MG63 (cell line): Measurements from ENCODE around the gene PACS2. TPM values are rescaled to one million over a fixed set of nuclear protein-coding genes. Genes with fewer than 3 reads are reported as not detected.

ENCODE experiments used
- DNase-seq: peaks from one replicate; pipeline ENCODE4 v3.0.0-alpha.2; 2020
- H3K27me3 ChIP-seq: fragments of 250-450 bp; sonication (Bioruptor Pico); 2 replicates; pipeline ENCODE4 v1.5.1; 2020; ENCODE audit warnings: mild to moderate bottlenecking, moderate library complexity
- H3K36me3 ChIP-seq: fragments of 250-450 bp; sonication (Bioruptor Pico); 2 replicates; pipeline ENCODE4 v1.5.1; 2020; ENCODE audit warnings: mild to moderate bottlenecking, moderate library complexity
- H3K4me3 ChIP-seq: fragments of 250-450 bp; sonication (Bioruptor Pico); 2 replicates; pipeline ENCODE4 v1.5.1; 2020; ENCODE audit warnings: mild to moderate bottlenecking, moderate library complexity
- H3K9me3 ChIP-seq: fragments of 250-450 bp; sonication (Bioruptor Pico); 2 replicates; pipeline ENCODE4 v1.5.1; 2020; ENCODE audit warnings: mild to moderate bottlenecking, moderate library complexity
- total RNA-seq: library from RNA; depleted of rRNA; stranded (reverse); fragments of >200 nt; shearing (Covaris generic); gene quantifications from 2 replicates; pipeline ENCODE4 v1.2.3, GENCODE V29; 2014; ENCODE audit warnings: low replicate concordance

PACS2 gene
- total RNA-seq, 1 experiment from 2014 or later: 18.6 TPM

DNA sequence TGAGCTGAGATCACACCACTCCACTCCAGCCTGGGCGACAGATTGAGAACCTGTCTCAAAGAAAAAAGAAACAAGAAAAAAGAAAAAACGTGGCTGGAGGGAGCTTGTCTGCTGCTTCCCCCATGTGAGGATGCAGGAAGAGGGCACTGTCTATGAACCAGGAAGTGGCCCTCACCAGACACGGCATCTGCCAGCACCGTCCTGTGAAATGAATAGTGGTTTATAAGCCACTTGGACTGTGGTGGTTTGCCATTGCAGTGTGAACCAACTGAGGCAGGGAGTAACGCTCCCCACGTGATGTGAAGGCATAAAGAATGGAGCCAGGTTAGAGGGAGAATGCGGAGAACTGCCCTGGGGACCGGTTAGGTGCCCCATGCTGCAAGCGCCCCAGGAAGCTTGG, 9.2 kb upstream of the PACS2 start:
- no peak for DNase-seq
- H3K4me3 ChIP-seq: no peak overlapping the region
- no peaks in the 10 kb centered on the region for H3K27me3 ChIP-seq
- no peaks in the 10 kb centered on the region for H3K36me3 ChIP-seq
- H3K9me3 ChIP-seq: no peaks in the 10 kb centered on the region

GRCh38 chr14:105305791-105306190, 8.8 kb upstream of the PACS2 start:
- Histone ChIP-seq H3K4me3 (no peak overlapping the region), H3K36me3 (no peaks in the 10 kb centered on the region), H3K27me3 (no peaks in the 10 kb centered on the region), H3K9me3 (no peaks in the 10 kb centered on the region)
- DNase-seq: no peak

DNA sequence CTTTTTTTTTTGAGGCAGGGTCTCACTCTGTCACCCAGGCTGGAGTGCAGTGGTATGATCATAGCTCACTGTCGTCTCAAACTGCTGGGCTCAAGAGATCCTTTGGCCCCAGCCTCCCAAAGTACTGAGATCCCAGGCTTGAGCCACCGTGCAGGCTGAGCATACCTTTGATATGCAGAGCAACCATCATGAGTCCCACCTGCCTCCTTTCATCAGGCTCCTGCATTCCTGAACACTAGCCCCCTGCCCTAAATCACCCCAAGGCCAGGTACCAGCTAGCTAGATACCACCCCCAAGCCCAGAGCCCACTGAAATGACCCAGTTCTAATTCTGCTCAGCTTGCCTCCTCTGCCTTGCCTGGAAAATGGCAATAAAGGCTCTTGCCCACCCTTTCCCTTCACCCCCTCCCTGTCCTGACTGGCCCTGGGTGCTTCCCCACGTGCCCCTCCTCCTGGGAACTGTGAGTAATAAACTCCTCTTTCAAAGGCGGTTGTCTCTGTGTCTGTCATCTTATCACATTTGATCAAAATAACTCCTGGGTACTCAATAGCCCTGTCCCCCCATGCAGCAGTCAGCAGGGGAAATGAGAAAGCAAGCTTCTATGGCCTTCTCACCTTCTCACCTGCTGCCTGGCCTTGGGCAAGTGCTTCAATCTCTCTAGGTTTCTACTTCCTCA, 7.4 kb upstream of the PACS2 start:
- Histone ChIP-seq H3K9me3 (no peaks in the 10 kb centered on the region), H3K36me3 (no peaks in the 10 kb centered on the region)
- no peak for DNase-seq

DNA sequence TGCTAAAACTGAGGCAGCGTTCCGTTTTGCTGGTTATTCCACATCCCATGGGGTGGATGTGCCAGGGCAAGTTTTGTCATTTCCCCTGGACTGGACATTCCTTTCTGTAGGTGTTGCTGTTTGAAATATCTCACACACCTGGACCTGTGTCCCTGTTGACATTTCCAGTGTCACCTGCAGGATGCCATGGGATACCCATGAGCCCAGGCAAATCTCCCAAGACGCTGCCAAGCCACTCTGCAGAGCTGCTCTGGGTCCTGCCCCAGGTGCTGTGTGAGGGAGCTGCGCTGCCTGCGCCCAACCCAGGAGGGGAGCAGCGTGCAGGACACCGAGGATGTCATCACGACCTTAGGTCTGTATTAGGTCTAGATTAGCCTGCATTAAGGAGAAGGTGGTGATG, 5.2 kb upstream of the PACS2 start:
- H3K4me3 ChIP-seq: no peak overlapping the region
- no peaks in the 10 kb centered on the region for H3K9me3 ChIP-seq
- H3K36me3 ChIP-seq: no peaks in the 10 kb centered on the region
- H3K27me3 ChIP-seq: no peaks in the 10 kb centered on the region
- DNase-seq: no peak

More for the DNA sequence above, 7.4 kb upstream of the PACS2 start:
- Histone ChIP-seq H3K27me3 (no peaks in the 10 kb centered on the region), H3K4me3 (no peak overlapping the region)

- DNase-seq: no peak
- Histone ChIP-seq H3K9me3 (no peaks in the 10 kb centered on the region), H3K36me3 (no peaks in the 10 kb centered on the region), H3K27me3 (no peaks in the 10 kb centered on the region), H3K4me3 (no peak overlapping the region)
Observed at GRCh38 chr14:105311838-105312237, 2.7 kb upstream of the PACS2 start.

DNA sequence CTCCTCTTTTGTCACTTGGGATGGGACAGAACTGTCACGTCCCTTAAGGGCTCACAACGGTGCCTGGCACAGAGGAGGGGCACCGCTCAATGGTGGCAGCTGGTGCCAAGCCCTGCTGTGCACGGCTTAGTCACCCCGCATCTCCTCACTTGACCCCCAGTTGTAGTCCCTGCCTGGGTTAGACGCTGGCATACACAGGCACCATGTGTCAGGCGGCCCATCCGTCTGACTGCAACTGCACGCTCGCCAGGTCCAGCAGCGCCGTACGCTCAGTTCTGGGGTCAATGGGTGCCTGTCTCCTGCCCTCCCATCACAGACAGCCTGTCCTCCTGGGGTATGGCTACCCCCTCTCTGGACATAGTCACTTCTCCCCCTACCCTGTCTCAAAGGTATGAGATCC, 1.6 kb upstream of the PACS2 start:
- DNase-seq: no peak
- Histone ChIP-seq H3K36me3 (no peaks in the 10 kb centered on the region), H3K9me3 (no peaks in the 10 kb centered on the region), H3K4me3 (no peak overlapping the region), H3K27me3 (no peaks in the 10 kb centered on the region)

GRCh38 chr14:105313381-105314286, 914 bp upstream of the PACS2 start:
- H3K36me3 ChIP-seq: no peaks in the 10 kb centered on the region
- H3K9me3 ChIP-seq: no peaks in the 10 kb centered on the region
- peak; percentile 54 for DNase-seq
- H3K27me3 ChIP-seq: no peaks in the 10 kb centered on the region
- peak overlapping the region; percentile 42 for H3K4me3 ChIP-seq

DNA sequence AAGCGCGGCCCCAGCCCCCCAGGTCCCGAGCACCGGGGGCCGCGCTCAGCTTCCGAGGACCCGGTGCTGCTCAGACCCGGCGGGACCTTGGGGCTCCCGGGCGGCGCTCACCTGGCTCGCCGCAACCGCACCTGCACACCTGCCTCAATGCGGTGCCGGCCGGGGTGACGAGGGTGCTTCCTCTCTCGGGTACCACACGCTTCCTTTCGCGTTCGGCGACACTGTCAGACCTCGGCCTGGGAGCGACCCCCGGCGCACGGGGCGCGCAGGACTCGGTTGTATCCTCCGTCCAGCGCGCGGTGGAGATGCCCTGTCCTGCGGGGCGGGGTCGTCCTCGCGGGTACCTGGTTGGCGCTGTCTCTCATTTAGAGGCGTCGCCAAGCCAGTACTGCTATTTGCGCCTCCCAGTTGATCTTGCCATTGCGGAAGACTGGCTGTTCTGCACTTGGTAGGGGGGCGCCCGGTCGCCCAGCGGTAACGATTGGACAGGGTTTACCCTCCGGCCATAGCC, 718 bp downstream of the PACS2 start:
- no peak for DNase-seq
- no peaks in the 10 kb centered on the region for H3K27me3 ChIP-seq
- H3K9me3 ChIP-seq: no peaks in the 10 kb centered on the region
- H3K4me3 ChIP-seq: peak overlapping the region; percentile 52
- H3K36me3 ChIP-seq: no peaks in the 10 kb centered on the region

- no peaks in the 10 kb centered on the region for H3K27me3 ChIP-seq
- no peaks in the 10 kb centered on the region for H3K9me3 ChIP-seq
- no peaks in the 10 kb centered on the region for H3K36me3 ChIP-seq
- DNase-seq: peak; percentile 21
- peak overlapping the region; percentile 52 for H3K4me3 ChIP-seq
Observed at GRCh38 chr14:105315941-105316576, 1.5 kb downstream of the PACS2 start.

- no peaks in the 10 kb centered on the region for H3K36me3 ChIP-seq
- no peak for DNase-seq
- H3K4me3 ChIP-seq: no peak overlapping the region
- no peaks in the 10 kb centered on the region for H3K27me3 ChIP-seq
- H3K9me3 ChIP-seq: no peaks in the 10 kb centered on the region
Observed at GRCh38 chr14:105316577-105316941, 2.0 kb downstream of the PACS2 start.

DNA sequence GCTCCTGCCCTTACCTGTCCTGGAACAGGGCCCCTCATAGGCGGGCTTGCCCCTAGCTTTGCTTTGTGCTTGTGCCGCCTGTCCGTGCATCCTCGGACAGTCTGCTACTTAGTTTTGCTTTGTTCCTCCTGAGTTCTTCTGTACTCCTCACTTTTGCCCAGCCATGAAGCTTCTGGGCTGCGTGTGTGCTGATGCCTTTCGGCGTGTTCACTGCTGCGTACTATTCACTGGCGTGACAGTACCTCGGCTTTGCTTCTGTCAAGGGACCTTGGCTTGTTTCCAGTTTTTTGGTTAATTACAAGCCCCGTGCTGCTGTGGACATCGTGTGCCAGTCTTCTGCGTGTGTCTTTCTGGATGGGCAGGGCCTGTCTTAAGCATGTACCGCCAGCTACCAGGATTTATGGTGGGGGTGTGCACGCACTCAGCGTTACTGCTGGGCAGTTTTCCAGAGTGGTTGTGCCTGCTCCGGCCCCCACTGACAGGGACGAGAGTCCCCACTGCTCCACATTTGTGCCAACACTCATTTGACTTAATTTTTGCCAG, 2.5 kb downstream of the PACS2 start:
- H3K4me3 ChIP-seq: no peak overlapping the region
- H3K9me3 ChIP-seq: no peaks in the 10 kb centered on the region
- H3K27me3 ChIP-seq: no peaks in the 10 kb centered on the region

GRCh38 chr14:105317546-105317945, 3.0 kb downstream of the PACS2 start:
- Histone ChIP-seq H3K27me3 (no peaks in the 10 kb centered on the region), H3K4me3 (no peak overlapping the region), H3K36me3 (no peaks in the 10 kb centered on the region), H3K9me3 (no peaks in the 10 kb centered on the region)
- DNase-seq: no peak

More for the DNA sequence above, 2.5 kb downstream of the PACS2 start:
- no peaks in the 10 kb centered on the region for H3K36me3 ChIP-seq
- DNase-seq: no peak

- H3K4me3 ChIP-seq: no peak overlapping the region
Observed at GRCh38 chr14:105322791-105323556, 8.4 kb downstream of the PACS2 start.

DNA sequence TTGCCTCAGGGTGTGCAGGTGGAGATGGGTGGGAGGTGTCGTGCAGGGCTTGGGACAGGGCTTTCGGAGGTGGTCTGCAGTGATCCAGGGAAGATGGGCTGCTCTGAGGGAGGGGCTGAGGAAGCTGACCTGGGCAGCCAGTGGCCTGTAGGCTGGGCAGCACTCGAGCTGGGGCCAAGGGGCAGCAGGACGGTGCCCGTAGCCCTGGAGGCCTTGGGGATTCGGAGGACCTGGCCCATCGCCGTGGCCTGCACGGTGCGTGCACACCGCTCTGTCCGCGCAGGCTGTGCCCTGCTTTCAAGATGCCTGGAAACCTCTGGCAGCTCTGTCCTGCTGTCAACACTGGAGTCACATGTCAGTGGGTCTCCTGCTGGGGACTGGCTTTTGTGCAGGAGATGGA, 9.1 kb downstream of the PACS2 start:
- Histone ChIP-seq H3K9me3 (no peaks in the 10 kb centered on the region), H3K36me3 (no peaks in the 10 kb centered on the region), H3K27me3 (no peaks in the 10 kb centered on the region), H3K4me3 (no peak overlapping the region)
- no peak for DNase-seq

More at GRCh38 chr14:105322791-105323556, 8.4 kb downstream of the PACS2 start:
- H3K9me3 ChIP-seq: no peaks in the 10 kb centered on the region
- no peaks in the 10 kb centered on the region for H3K36me3 ChIP-seq
- H3K27me3 ChIP-seq: no peaks in the 10 kb centered on the region
- DNase-seq: no peak

- DNase-seq: no peak
- Histone ChIP-seq H3K9me3 (no peaks in the 10 kb centered on the region), H3K36me3 (no peaks in the 10 kb centered on the region), H3K27me3 (no peaks in the 10 kb centered on the region), H3K4me3 (no peak overlapping the region)
Observed at GRCh38 chr14:105324080-105324778, 9.7 kb downstream of the PACS2 start.

GRCh38 chr14:105324871-105325270, 10.3 kb downstream of the PACS2 start:
- DNase-seq: no peak
- Histone ChIP-seq H3K27me3 (no peaks in the 10 kb centered on the region), H3K36me3 (no peaks in the 10 kb centered on the region), H3K9me3 (no peaks in the 10 kb centered on the region), H3K4me3 (no peak overlapping the region)
